HepG2 (cell line): ENCODE measurements around the gene LMAN1L. TPM values are rescaled to one million over a fixed set of nuclear protein-coding genes. Genes with fewer than 3 reads are reported as not detected.

Source experiments
- ASH2L ChIP-seq: fragments of 300-600, 200-600 bp; sonication (generic); IDR thresholded peaks from 2 replicates; pipeline ENCODE4 v1.7.0; 2017; ENCODE audit warnings: low read depth, mild to moderate bottlenecking, moderate library complexity, mixed read lengths, low read length; ENCODE audit not compliant: insufficient read length
- BHLHE40 ChIP-seq: IDR thresholded peaks from 2 replicates; pipeline ENCODE4 v1.6.1; 2011; ENCODE audit warnings: low read length, improper control_type of control experiment
- CBFB ChIP-seq: sonication (generic); formaldehyde crosslinking; IDR thresholded peaks from 2 replicates; pipeline ENCODE4 v1.4.0; 2020; ENCODE audit warnings: missing genetic modification reagents
- CBX5 ChIP-seq: sonication (generic); formaldehyde crosslinking; IDR thresholded peaks from 2 replicates; pipeline ENCODE4 v1.4.0; 2020; ENCODE audit warnings: missing genetic modification reagents, borderline replicate concordance
- EZH2 ChIP-seq: conservative IDR thresholded peaks from 2 replicates; pipeline ENCODE4 v1.6.1; 2012; ENCODE audit warnings: mild to moderate bottlenecking, low read depth, low read length, moderate library complexity
- GABPB1 ChIP-seq: IDR thresholded peaks from 2 replicates; pipeline ENCODE4 v1.6.1; 2016; ENCODE audit warnings: mild to moderate bottlenecking, missing genetic modification reagents, moderate library complexity, missing compliant biosample characterization
- HINFP ChIP-seq: sonication (generic); formaldehyde crosslinking; IDR thresholded peaks from 2 replicates; pipeline ENCODE4 v1.4.0; 2020; ENCODE audit warnings: low read depth, mild to moderate bottlenecking, missing genetic modification reagents
- KLF12 ChIP-seq: sonication (generic); formaldehyde crosslinking; IDR thresholded peaks from 2 replicates; pipeline ENCODE4 v1.4.0; 2020; ENCODE audit warnings: missing genetic modification reagents, borderline replicate concordance
- MLX ChIP-seq: IDR thresholded peaks from 2 replicates; pipeline ENCODE4 v1.6.1; 2016
- NFE2L1 ChIP-seq: sonication (generic); formaldehyde crosslinking; IDR thresholded peaks from 2 replicates; pipeline ENCODE4 v1.4.0; 2020; ENCODE audit warnings: missing genetic modification reagents, mild to moderate bottlenecking, borderline replicate concordance
- PHF8 ChIP-seq: sonication (generic); formaldehyde crosslinking; IDR thresholded peaks from 2 replicates; pipeline ENCODE4 v1.5.0; 2020; ENCODE audit warnings: missing genetic modification reagents
- RFX5 ChIP-seq: IDR thresholded peaks from 2 replicates; pipeline ENCODE4 v1.6.1; 2011; ENCODE audit warnings: low read depth, low read length, improper control_type of control experiment
- SAFB2 ChIP-seq: sonication (generic); formaldehyde crosslinking; IDR thresholded peaks from 2 replicates; pipeline ENCODE4 v1.5.1; 2020; ENCODE audit warnings: missing genetic modification reagents, low read depth, mild to moderate bottlenecking, borderline replicate concordance
- TBX2 ChIP-seq: sonication (generic); formaldehyde crosslinking; IDR thresholded peaks from 2 replicates; pipeline ENCODE4 v1.5.0; 2020; ENCODE audit warnings: missing genetic modification reagents, mild to moderate bottlenecking, borderline replicate concordance
- WIZ ChIP-seq: sonication (generic); formaldehyde crosslinking; IDR thresholded peaks from 2 replicates; pipeline ENCODE4 v1.5.1; 2020; ENCODE audit warnings: mild to moderate bottlenecking, missing genetic modification reagents
- ZBTB39 ChIP-seq: sonication (generic); formaldehyde crosslinking; IDR thresholded peaks from 2 replicates; pipeline ENCODE4 v1.5.0; 2020; ENCODE audit warnings: missing genetic modification reagents
- ZBTB7A ChIP-seq: sonication (generic); formaldehyde crosslinking; IDR thresholded peaks from 2 replicates; pipeline ENCODE4 v1.8.0; 2022; ENCODE audit warnings: mild to moderate bottlenecking, missing genetic modification reagents
- ZNF224 ChIP-seq: sonication (generic); formaldehyde crosslinking; IDR thresholded peaks from 2 replicates; pipeline ENCODE4 v1.5.0; 2020; ENCODE audit warnings: mild to moderate bottlenecking, missing genetic modification reagents
- ZNF264 ChIP-seq: sonication (generic); formaldehyde crosslinking; IDR thresholded peaks from 2 replicates; pipeline ENCODE4 v1.4.0; 2020; ENCODE audit warnings: missing genetic modification reagents
- ZNF33A ChIP-seq: sonication (generic); formaldehyde crosslinking; IDR thresholded peaks from 2 replicates; pipeline ENCODE4 v1.5.1; 2020; ENCODE audit warnings: missing genetic modification reagents, mild to moderate bottlenecking, moderate library complexity, borderline replicate concordance
- ZNF724P ChIP-seq: sonication (generic); formaldehyde crosslinking; IDR thresholded peaks from 2 replicates; pipeline ENCODE4 v1.8.0; 2022; ENCODE audit warnings: missing genetic modification reagents, borderline replicate concordance
- ZZZ3 ChIP-seq: sonication (generic); formaldehyde crosslinking; IDR thresholded peaks from 2 replicates; pipeline ENCODE4 v1.4.0; 2020; ENCODE audit warnings: missing genetic modification reagents, mild to moderate bottlenecking, borderline replicate concordance
- polyA plus RNA-seq, 8 experiments: library from polyadenylated mRNA; depleted of rRNA in 3 of 8; stranded (reverse) in 7 of 8; unstranded in 1 of 8; fragments of >200 nt; fragmentation: Illumina TruSeq in 4 of 8; extraction: Trizol in 4 of 8; gene quantifications; 2 replicates each; pipeline versions ENCODE4 v1.2.1 to v1.2.3, GENCODE V29; 2011 to 2016; ENCODE audit warnings: low read depth in 4 of 8, missing spikeins in 1 of 8, mixed read lengths in 1 of 8; ENCODE audit not compliant: insufficient read depth in 1 of 8
- total RNA-seq, 5 experiments: library from RNA; depleted of rRNA; stranded (reverse); fragments of >200 nt; fragmentation: Illumina TruSeq; extraction: Trizol; gene quantifications; 2 replicates each; pipeline ENCODE4 v1.2.3, GENCODE V29; 2016; ENCODE audit warnings: low read depth in 1 of 5
- TF ChIP-seq, protein P1 (sequence below): sonication (generic); formaldehyde crosslinking; IDR thresholded peaks from 2 replicates; pipeline ENCODE4 v1.4.0; 2020; ENCODE audit warnings: missing genetic modification reagents; ENCODE audit errors: not compliant biosample characterization

Gene LMAN1L
- total and polyA plus RNA-seq, 2 of the 13 experiments (the other 11 are each of a cell fraction or from before 2014, with no cell fraction given): not detected

- TF ChIP-seq, protein P1, sequence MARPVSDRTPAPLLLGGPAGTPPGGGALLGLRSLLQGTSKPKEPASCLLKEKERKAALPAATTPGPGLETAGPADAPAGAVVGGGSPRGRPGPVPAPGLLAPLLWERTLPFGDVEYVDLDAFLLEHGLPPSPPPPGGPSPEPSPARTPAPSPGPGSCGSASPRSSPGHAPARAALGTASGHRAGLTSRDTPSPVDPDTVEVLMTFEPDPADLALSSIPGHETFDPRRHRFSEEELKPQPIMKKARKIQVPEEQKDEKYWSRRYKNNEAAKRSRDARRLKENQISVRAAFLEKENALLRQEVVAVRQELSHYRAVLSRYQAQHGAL (CRISPR knock-in tag): no peak
- TF ChIP-seq ZBTB39 (CRISPR knock-in tag) (peak; percentile 64; the same call in 1 of the 2 replicates), MLX (peak; percentile 55; the same call in 1 of the 2 replicates), KLF12 (no peak), ZBTB7A (CRISPR knock-in tag) (no peak), HINFP (CRISPR knock-in tag) (no peak), GABPB1 (CRISPR knock-in tag) (peak; percentile 79), ZNF724P (no peak), SAFB2 (CRISPR knock-in tag) (no peak), PHF8 (CRISPR knock-in tag) (peak; percentile 37; the same call in 1 of the 2 replicates), WIZ (no peak), TBX2 (CRISPR knock-in tag) (peak; percentile 41; the same call in 1 of the 2 replicates), BHLHE40 (peak; percentile 67; the same call in 1 of the 2 replicates), ZZZ3 (no peak), EZH2 (no peak), CBFB (CRISPR knock-in tag) (no peak), ZNF33A (CRISPR knock-in tag) (no peak), ZNF264 (0 out of 2 replicates have a peak, but pooled peaks have one; percentile 23), RFX5 (no peak), ZNF224 (CRISPR knock-in tag) (no peak), ASH2L (no peak), NFE2L1 (CRISPR knock-in tag) (no peak), CBX5 (no peak)
These were observed 29.4 kb upstream of the LMAN1L start (continued) for GRCh38 chr15:74783072-74783807.
